HFF-Myc (cell line): ENCODE data around the gene RERE.

Experiments used
- DNase-seq: peaks from one replicate; pipeline ENCODE4 v3.0.0-alpha.2; 2011; ENCODE audit warnings: low read depth; ENCODE audit errors: extremely low read depth
- H3K4me3 ChIP-seq: replicated peaks from 2 replicates; pipeline ENCODE4 v1.5.1; 2011; ENCODE audit warnings: low read depth, mild to moderate bottlenecking, control low read depth, low read length
- CTCF ChIP-seq: IDR thresholded peaks from 2 replicates; pipeline ENCODE4 v1.5.1; 2012; ENCODE audit warnings: mild to moderate bottlenecking, low read depth, low read length, control low read depth; ENCODE audit errors: missing control alignments

RERE gene

GRCh38 chr1:8753736-8754135, 63.7 kb downstream of the RERE start:
- H3K4me3 ChIP-seq = no peak overlapping the region
- DNase-seq = no peak
- no peak for TF ChIP-seq CTCF

DNA sequence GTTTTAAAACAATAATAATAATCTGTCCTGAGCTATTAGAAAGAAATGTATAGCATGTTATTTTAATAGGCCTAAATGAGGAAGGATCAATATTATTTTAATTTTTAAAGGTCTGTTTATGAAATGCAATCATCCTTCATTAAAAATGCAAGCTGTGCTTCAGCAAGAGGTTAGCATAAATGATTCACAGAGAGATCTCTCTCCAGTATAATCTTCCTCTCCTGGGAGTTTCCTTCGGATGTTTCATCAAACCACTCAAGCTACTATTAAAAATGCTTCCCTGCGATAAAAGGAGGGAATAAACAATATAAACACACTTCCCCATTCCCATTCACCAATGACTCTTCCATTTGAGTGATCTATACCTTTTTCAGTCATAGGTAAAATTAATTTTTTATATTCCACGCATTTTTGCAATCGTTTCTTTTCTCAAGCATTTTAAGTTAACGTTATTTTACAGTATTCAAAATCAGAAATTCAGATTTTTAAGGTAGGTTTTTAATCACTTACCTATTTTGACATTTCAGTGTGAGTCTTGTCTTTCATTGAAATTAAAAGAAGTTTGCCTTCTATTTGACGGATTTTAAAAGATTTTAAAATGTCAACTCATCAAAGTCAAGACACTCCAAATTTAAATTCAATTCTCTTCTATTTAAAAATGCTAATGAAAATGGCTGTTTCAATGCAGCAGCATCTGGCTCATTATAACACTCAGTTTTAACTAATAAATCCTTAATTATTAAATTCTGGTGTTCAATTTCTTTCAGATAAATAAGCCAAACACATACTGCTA, 64.3 kb downstream of the RERE start:
- DNase-seq = no peak

GRCh38 chr1:8752411-8752810, 65.0 kb downstream of the RERE start:
- H3K4me3 ChIP-seq = no peak overlapping the region
- no peak for TF ChIP-seq CTCF
- no peak for DNase-seq

More for the DNA sequence above, 64.3 kb downstream of the RERE start:
- TF ChIP-seq CTCF = no peak
- no peak overlapping the region for H3K4me3 ChIP-seq

GRCh38 chr1:8751984-8752383, 65.5 kb downstream of the RERE start:
- TF ChIP-seq CTCF = no peak
- no peak overlapping the region for H3K4me3 ChIP-seq
- DNase-seq = no peak

DNA sequence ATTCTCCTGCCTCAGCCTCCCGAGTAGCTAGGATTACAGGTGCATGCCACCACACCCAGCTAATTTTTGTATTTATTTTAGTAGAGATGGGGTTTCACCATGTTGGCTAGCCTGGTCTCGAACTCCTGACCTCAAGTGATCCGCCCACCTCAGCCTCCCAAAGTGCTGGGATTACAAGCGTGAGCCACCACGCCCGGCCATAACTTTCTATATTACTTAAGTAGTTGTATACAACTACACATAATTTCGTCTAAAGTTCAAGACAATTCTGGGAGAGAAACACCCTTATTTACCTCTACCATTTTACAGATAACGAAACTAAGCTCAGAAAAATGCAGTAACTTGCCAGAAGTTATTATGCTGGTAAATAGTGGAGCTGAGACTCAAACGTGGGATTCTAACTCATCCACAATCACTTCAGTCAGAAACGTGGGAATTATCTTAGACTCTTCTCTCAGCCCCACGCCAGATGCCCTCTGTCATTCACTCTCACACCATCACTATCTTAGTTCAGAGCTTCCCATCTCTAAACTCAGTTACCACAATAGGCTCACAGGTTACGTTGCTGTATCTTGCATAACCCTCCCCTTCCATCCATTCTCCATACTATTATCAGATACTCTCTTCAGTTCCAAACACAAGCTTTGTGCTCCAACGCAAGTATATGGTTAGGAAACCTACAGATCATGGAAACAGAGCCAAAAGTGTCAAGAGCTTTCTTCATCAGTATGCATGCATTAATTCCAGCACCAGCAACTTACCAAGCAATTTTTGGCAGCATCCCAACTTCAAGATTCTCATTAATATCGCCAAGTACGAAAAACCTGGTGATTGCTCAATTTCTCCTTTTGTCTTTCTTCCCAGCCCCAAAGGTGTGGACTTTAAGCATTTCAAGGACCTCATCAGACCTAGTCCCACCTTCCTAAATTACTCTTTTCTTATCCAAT, 69.3 kb downstream of the RERE start:
- DNase-seq = no peak
- TF ChIP-seq CTCF = no peak
- no peak overlapping the region for H3K4me3 ChIP-seq

DNA sequence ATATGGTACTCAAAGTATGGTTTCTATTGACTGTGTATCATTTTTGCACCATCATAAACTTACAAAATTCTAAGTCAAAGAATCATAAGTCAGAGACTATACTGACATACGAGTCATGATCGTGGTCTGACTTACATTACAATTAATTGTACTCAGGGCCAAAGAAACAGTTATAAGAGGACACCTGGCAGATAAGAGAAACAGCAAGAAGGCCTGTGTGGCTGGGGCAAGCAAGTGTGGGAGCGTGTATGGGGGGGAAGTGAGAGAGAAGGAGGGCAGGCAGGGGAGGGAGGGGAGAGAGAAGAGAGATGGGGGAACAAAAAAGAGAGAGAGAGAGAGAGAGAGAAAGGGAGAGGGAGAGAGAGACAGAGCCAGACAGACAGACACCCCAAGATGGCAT, 70.9 kb downstream of the RERE start:
- DNase-seq = no peak
- no peak overlapping the region for H3K4me3 ChIP-seq
- no peak for TF ChIP-seq CTCF
